Osteocyte (in vitro differentiated cells): ENCODE measurements around the gene SPACDR. TPM values are rescaled to one million over a fixed set of nuclear protein-coding genes. Genes with fewer than 3 reads are reported as not detected.
"Not testable (repeated sequence)": the region's sequence is repeated elsewhere in the genome, so short reads cannot be mapped to it uniquely, and the experiment has no call there.

Experiments
- DNase-seq: peaks from one replicate; pipeline ENCODE4 v3.0.0; 2021; ENCODE audit warnings: mixed read lengths; ENCODE audit not compliant: unreplicated experiment; ENCODE audit errors: extremely low spot score
- H3K27ac Mint-ChIP-seq: one replicate; pipeline ENCODE4 v1.8.0; 2021; ENCODE audit warnings: mild to moderate bottlenecking, mixed read lengths; ENCODE audit not compliant: unreplicated experiment
- H3K27me3 Mint-ChIP-seq: one replicate; pipeline ENCODE4 v1.8.0; 2021; ENCODE audit warnings: mixed read lengths; ENCODE audit not compliant: unreplicated experiment
- H3K36me3 Mint-ChIP-seq: one replicate; pipeline ENCODE4 v1.8.0; 2021; ENCODE audit warnings: mixed read lengths; ENCODE audit not compliant: unreplicated experiment
- H3K4me1 Mint-ChIP-seq: one replicate; pipeline ENCODE4 v1.8.0; 2021; ENCODE audit warnings: mixed read lengths; ENCODE audit not compliant: unreplicated experiment
- H3K4me3 Mint-ChIP-seq: one replicate; pipeline ENCODE4 v1.8.0; 2021; ENCODE audit warnings: mild to moderate bottlenecking, moderate library complexity, mixed read lengths; ENCODE audit not compliant: unreplicated experiment
- H3K9me3 Mint-ChIP-seq: one replicate; pipeline ENCODE4 v1.8.0; 2021; ENCODE audit warnings: mixed read lengths; ENCODE audit not compliant: unreplicated experiment
- CTCF ChIP-seq: fragments of 200-600 bp; sonication (generic); IDR thresholded peaks from 2 replicates; pipeline ENCODE4 v1.5.0; 2021; ENCODE audit warnings: antibody characterized with exemption, mild to moderate bottlenecking, moderate library complexity
- total RNA-seq: library from RNA; stranded (reverse); gene quantifications from 2 replicates; pipeline ENCODE4 v1.2.1, GENCODE V29; 2021

The SPACDR gene
- total RNA-seq, 1 donor from 2014 or later, result 0.46 TPM

GRCh38 chr7:100464791-100465190, 731 bp upstream of the SPACDR start:
- H3K27ac Mint-ChIP-seq, result no peak overlapping the region
- no peaks in the 10 kb centered on the region for H3K9me3 Mint-ChIP-seq
- no peaks in the 10 kb centered on the region for H3K27me3 Mint-ChIP-seq
- no peak for DNase-seq
- H3K4me1 Mint-ChIP-seq, result peaks cover 16% of the 10 kb centered on the region
- H3K4me3 Mint-ChIP-seq, result no peak overlapping the region
- no peaks in the 10 kb centered on the region for H3K36me3 Mint-ChIP-seq
- no peak for TF ChIP-seq CTCF

GRCh38 chr7:100457033-100457432, 7.0 kb downstream of the SPACDR start:
- no peak for TF ChIP-seq CTCF
- Mint-ChIP-seq H3K4me1 (no peaks in the 10 kb centered on the region), H3K36me3 (no peaks in the 10 kb centered on the region), H3K27me3 (no peaks in the 10 kb centered on the region), H3K27ac (no peak overlapping the region), H3K9me3 (no peaks in the 10 kb centered on the region), H3K4me3 (no peak overlapping the region)
- DNase-seq, result no peak

GRCh38 chr7:100456562-100456961, 7.5 kb downstream of the SPACDR start:
- Mint-ChIP-seq H3K4me3 (no peak overlapping the region), H3K36me3 (no peaks in the 10 kb centered on the region), H3K4me1 (no peaks in the 10 kb centered on the region), H3K27ac (no peak overlapping the region), H3K9me3 (no peaks in the 10 kb centered on the region), H3K27me3 (no peaks in the 10 kb centered on the region)
- no peak for TF ChIP-seq CTCF
- no peak for DNase-seq

- no peaks in the 10 kb centered on the region for H3K36me3 Mint-ChIP-seq
- H3K4me3 Mint-ChIP-seq, result no peak overlapping the region
- no peaks in the 10 kb centered on the region for H3K9me3 Mint-ChIP-seq
- TF ChIP-seq CTCF, result no peak
- DNase-seq, result no peak
- no peaks in the 10 kb centered on the region for H3K27me3 Mint-ChIP-seq
- peaks cover 3% of the 10 kb centered on the region for H3K4me1 Mint-ChIP-seq
- H3K27ac Mint-ChIP-seq, result no peak overlapping the region
These were observed 8.9 kb downstream of the SPACDR start for GRCh38 chr7:100455206-100455605.

- not testable (repeated sequence) for H3K27ac Mint-ChIP-seq, H3K4me1 Mint-ChIP-seq, H3K9me3 Mint-ChIP-seq, H3K36me3 Mint-ChIP-seq, H3K4me3 Mint-ChIP-seq, H3K27me3 Mint-ChIP-seq, DNase-seq
These were observed 10.2 kb downstream of the SPACDR start for GRCh38 chr7:100453854-100454253.

GRCh38 chr7:100452513-100452912, 11.5 kb downstream of the SPACDR start:
- H3K9me3 Mint-ChIP-seq, result no peaks in the 10 kb centered on the region
- DNase-seq, result no peak
- H3K4me1 Mint-ChIP-seq, result peaks cover 3% of the 10 kb centered on the region
- H3K36me3 Mint-ChIP-seq, result no peaks in the 10 kb centered on the region
- no peaks in the 10 kb centered on the region for H3K27me3 Mint-ChIP-seq
- H3K27ac Mint-ChIP-seq, result no peak overlapping the region
- no peak for TF ChIP-seq CTCF
- no peak overlapping the region for H3K4me3 Mint-ChIP-seq
